ENCODE measurements around the gene ARL13B.
"Not testable (repeated sequence)": the region's sequence is repeated elsewhere in the genome, so short reads cannot be mapped to it uniquely, and the experiment has no call there.

Gene ARL13B

DNA sequence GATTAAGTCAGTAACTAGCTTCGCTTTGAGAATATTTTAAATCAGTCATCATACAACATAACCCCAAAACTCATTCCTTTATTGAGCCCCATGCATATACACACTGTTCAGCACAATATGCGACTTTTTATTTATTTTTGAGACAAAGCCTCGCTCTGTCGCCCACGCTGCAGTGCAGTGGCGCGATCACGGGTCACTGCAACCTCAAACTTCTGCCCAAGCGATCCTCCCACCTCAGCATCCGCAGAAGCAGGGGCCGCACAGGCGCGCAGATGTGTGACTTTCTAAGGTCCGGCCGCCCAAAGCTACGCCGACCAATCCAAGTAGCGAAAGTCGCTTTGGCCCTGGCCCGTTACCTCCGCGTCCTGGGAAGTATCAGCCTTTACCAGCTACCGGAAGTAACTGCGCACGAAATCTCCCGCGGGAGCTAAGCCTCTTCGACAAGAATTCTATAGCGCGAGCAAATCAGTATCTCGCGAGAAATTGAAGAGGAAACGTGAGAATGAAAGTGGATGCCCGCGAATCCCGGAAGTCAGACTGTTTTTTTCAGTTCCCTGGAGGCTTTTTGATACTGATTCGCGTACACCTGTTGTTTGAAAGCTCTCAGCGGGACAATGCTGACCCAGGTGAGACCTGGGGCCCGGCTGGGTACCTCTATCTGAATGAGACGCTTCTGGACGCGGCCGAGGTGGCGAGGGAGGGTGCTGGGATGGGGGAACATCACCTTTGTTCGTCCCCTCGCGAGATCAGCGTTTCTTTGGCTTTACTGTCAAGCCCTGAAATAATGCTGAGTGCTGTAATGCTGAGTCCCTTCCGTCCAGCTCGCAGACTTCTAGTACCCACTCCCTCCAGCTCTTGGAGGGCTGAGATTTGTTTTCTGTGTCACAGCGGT is 82.8 kb downstream of the ARL13B start, which contains the start of the genes DHFR2 and NSUN3:
Gene DHFR2 (minus strand): TSS at position 404 of the 892 bp plus-strand sequence. CDS start 1,405 bp downstream, outside the sequence.
Gene NSUN3 (plus strand): TSS at position 549 of the 892 bp plus-strand sequence. CDS start 66 bp downstream, at position 615.
- peak; percentile 63 to 68 (median 65) for DNase-seq (ENCODE audit: low read depth in 2 of 3, low spot score in 2 of 3)

DNA sequence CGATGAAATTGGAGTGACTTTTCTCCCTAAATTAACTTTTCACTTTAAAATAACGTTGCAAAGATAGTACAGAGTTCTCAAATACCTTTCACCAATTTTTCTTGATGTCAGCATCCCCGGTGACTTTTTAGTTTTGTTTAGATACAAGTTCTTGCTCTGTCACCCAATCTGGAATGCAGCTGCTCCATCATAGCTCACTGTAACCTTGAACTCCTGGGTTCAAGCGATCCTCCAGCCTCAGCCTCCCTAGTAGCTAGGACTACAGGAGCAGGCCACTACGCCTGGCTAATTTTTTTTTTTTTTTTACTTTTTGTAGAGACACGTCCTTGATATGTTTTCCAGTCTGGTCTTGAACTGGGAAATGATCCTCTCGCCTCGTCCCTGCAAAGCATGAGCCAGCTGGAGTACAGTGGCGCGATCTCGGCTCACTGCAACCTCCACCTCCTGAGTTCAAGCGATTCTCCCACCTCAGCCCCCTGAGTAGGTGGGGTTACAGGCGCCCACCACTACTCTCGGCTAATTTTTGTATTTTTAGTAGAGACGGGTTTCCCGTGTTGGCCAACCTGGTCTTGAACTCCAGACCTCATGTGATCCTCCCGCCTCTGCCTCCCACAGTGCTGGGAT is 83.7 kb downstream of the ARL13B start:
- DNase-seq (ENCODE audit: low read depth in 2 of 3, low spot score in 2 of 3), result no peak

- no peak for DNase-seq (ENCODE audit: low read depth in 2 of 3, low spot score in 2 of 3)
Measured at GRCh38 chr3:94064243-94064860, 84.4 kb downstream of the ARL13B start.

DNA sequence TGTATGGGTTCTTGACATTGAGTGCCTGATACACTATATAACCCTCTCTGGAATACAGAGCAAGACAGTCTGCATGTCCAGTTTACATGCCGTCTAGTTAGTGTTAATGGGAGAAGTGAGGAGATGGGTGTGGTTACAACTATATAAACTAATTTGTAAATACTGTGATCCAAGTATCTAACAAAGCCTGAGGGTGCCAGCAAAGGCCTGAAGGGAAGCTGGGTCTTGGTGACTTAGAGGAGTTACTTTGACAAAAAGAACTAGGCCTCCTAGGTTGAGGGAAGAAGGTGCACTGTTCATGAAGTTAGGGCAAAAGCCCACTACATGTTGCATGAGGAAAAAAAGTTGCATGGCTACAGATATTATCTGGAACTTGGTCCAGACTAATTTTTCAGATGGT is 85.2 kb downstream of the ARL13B start:
- no peak for DNase-seq (ENCODE audit: low read depth in 2 of 3, low spot score in 2 of 3)

DNA sequence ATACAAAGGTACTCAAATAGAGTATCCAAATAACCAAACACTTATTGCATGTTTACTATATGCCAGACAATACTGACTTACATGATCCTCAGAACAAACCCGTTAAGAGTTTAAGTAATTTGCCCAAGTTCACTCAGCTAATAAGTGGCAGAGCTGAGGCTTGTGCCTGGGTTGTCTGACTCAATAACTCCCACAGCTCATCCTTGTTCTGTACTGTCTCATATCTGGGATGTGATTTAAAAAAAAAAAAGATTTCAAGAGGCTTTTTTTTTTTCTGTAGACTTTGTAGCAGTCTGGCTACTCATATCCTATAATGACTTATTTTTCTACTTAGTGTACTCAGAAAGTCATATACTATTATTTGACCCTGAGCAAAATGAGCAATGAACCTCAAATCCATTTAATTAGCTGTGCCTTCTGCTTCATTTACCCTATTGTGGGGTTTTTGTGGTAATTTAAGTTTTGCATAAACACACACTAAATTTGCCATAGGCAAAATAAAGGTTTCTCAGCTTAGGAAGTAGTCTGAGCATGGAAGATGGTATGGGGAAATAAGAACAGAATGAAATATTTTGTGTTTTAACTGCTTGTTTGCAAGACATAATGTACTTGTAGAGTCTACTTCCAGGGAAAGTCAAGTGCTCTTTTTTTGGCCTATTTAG is 86.0 kb downstream of the ARL13B start:
- no peak for DNase-seq (ENCODE audit: low read depth in 2 of 3, low spot score in 2 of 3)

DNA sequence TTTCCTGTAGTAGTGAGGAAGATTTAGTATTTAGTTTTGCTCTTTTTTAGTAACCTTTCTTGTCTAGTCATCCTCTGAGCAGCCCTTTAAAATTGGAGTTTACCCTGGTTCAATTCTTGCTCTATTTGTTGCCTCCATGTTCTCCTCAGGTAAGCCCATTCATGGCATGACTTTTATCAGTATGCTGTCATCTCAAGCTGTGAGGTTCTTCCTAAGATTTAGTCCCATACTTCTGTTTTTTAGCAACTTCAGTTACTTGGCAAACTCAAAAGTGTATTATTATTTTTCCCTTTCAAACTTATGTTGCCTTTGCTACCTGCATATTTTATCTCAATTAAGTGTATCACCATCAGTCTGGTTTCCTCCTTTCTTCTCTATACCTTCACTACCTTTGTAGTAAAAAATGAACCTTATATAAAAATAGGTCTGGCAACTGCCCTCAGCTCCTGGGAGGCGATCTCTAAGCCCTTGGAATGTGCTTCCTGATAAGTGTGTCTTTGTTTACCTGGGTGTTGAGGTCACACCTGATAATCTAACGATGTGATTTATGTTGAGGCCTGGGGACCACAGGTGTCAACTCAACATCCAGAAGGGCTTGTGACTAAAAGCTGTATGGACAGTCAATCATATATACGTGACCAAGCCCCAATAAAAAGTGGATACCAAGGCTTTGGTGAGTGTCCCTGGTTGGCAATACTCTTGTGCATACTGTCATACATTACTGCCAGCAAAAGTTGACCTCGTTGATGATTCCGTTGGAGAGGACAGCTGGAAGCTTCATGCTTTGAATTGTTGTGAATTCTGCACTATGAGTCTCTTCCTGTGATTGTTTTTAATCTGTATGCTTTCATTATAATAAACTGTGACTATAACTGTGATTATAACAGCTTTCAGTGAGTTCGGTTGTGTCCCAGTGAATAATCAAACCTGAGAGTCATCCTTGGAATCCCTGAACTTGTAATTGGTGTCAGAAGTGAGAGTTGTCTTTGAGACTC is 86.8 kb downstream of the ARL13B start:
- DNase-seq (ENCODE audit: low read depth in 2 of 3, low spot score in 2 of 3), result no peak

- no peak for DNase-seq (ENCODE audit: low read depth in 2 of 3, low spot score in 2 of 3)
Measured at GRCh38 chr3:94069194-94069813, 89.3 kb downstream of the ARL13B start.

- DNase-seq (ENCODE audit: low read depth in 2 of 3, low spot score in 2 of 3), result no peak
Measured at GRCh38 chr3:94070341-94070911, 90.5 kb downstream of the ARL13B start.

DNA sequence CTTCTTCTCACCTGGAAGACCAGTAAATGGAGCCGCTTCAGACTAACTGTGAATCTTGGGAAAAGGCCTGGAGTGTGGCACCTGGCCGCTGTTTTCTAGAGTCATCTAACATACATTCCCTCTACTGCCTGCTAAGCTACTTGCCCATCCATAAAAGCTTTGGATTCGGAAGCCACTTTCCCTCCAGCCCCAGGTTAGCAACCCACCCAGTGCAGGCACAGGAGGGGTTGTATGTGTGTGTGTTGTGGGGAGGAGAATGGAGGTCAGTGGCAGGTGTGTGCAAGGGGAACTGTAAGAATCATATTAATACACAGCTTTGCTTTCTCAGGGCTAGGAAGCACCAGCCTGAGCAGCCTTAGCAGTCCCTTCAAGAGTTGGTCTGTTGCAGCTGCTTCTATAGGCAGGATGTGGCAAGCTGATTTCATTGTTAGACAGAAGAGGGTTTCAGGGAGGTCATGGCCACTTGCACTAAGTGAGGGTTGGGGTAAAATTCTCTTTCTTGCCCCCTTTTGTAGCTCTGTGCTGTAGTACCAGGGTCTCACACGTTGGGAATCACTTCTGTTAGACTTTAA is 91.8 kb downstream of the ARL13B start:
- no peak for DNase-seq (ENCODE audit: low read depth in 2 of 3, low spot score in 2 of 3)

GRCh38 chr3:94076055-94076454 is 96.1 kb downstream of the ARL13B start:
- DNase-seq (ENCODE audit: low read depth in 2 of 3, low spot score in 2 of 3), result no peak

DNA sequence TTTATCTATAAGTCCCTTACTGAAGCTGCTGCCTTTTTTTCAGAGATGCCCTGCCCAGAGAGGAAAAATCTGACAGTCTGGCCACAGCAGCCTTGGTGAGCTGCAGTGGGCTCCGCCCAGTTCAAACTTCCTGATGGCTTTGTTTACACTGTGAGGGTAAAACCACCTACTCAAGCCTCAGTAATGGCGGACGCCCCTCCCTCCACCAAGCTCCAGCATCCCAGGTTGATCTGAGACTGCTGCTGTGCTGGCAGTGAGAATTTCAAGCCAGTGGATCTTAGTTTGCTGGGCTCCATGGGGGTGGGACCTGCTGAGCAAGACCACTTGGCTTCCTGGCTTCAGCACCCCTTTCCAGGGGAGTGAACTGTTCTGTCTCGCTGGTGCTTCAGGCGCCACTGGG is 100.6 kb downstream of the ARL13B start:
- not testable (repeated sequence) for DNase-seq (ENCODE audit: low read depth in 2 of 3, low spot score in 2 of 3)

- no peak for DNase-seq (ENCODE audit: low read depth in 2 of 3, low spot score in 2 of 3)
Measured at GRCh38 chr3:94081884-94082283, 101.9 kb downstream of the ARL13B start.

- DNase-seq (ENCODE audit: low read depth in 2 of 3, low spot score in 2 of 3), result no peak
Measured at GRCh38 chr3:94082391-94082937, 102.5 kb downstream of the ARL13B start.

DNA sequence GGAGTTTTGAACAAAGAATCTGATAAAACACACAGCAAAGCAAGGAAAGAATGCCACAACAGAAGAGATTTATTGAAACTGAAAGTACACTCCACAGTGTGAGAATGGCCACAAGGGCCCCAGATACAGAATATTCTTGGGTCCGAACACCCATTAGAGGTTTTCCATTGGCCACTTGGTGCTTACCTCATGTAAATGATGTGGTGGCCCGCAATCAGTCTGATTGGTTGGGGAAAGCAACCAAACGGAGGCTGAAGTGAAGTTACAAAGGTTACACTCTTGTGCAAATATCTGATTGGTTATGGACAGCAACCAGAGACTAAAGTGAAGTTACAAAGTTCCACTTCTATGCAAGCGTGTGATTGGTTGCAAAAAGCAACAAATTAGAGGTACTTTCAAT is 103.3 kb downstream of the ARL13B start:
- no peak for DNase-seq (ENCODE audit: low read depth in 2 of 3, low spot score in 2 of 3)

- no peak for DNase-seq (ENCODE audit: low read depth in 2 of 3, low spot score in 2 of 3)
Measured at GRCh38 chr3:94089126-94089525, 109.2 kb downstream of the ARL13B start.

DNA sequence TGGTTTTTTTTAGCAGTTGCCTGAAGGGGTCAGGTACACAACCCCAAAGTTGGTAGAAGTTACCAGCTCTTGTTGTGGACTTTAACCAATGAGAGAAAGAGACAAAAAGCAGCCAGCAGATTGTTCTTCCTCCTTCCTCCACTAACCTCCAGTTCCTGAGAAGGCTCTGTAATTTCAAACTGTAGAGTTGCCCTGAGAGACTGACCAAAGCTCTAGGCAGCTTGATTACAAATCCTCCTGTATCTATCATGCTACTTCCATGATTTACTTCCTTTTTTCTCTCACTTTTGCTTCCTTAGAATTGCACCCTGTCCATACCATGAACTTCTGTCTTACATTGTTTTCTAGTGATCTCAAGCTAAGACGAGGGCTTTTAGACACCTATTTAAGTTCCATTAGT is 112.1 kb downstream of the ARL13B start:
- DNase-seq (ENCODE audit: low read depth in 2 of 3, low spot score in 2 of 3), result no peak

DNA sequence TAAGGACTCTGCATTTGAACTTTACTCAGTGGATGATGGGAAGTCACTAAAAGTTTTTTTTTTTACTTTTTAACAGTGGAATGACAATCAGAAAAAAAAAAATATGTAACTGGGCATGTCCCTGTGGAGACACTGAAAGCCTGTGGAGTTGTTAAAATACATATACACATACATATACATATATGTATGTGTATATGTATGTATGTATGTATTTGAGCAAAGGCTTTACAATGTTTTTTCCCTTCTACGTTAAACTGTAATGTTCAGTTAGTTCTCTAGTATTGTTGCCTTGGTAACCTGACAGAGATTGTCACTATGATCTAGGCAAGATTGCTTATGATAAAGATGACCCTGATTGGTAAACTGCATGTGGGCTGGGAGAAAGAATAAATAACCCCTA is 113.2 kb downstream of the ARL13B start:
- no peak for DNase-seq (ENCODE audit: low read depth in 2 of 3, low spot score in 2 of 3)

GRCh38 chr3:94095111-94095510 is 115.2 kb downstream of the ARL13B start:
- DNase-seq (ENCODE audit: low read depth in 2 of 3, low spot score in 2 of 3), result no peak

- no peak for DNase-seq (ENCODE audit: low read depth in 2 of 3, low spot score in 2 of 3)
Measured at GRCh38 chr3:94098452-94098851, 118.5 kb downstream of the ARL13B start.
